DND-41 (cell line): ENCODE results near the gene OR2B6.

Experiments used
- EZH2 ChIP-seq: IDR thresholded peaks from 3 replicates; pipeline ENCODE4 v1.6.1; 2012; ENCODE audit warnings: borderline replicate concordance, low read depth, mild to moderate bottlenecking, moderate library complexity, low read length, inconsistent platforms; ENCODE audit not compliant: severe bottlenecking
- TF ChIP-seq, protein P1 (sequence below): IDR thresholded peaks from 2 replicates; pipeline ENCODE4 v1.5.1; 2012; ENCODE audit warnings: borderline replicate concordance, low read length, moderate library complexity, mild to moderate bottlenecking; ENCODE audit not compliant: poor library complexity, severe bottlenecking; ENCODE audit errors: extremely low read depth

DNA sequence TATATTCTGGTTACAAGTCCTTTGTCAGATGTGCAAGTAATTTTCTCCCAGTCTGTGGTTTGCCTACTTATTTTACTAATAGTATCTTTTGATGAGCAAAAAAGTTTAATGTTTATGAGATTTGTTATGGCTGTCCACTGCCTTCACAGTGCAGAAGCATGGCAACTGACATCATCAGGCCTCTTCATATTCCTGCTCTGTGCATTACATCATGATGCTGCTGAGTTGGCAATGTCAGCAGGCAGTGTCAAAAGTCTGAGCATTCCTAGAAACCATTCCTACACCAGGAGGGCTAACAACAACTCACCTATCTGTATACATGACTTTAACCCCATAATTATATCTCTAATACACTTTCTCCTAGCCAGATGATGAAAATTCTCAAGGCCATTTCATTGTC lies 34.1 kb upstream of the OR2B6 start:
- TF ChIP-seq, protein P1, sequence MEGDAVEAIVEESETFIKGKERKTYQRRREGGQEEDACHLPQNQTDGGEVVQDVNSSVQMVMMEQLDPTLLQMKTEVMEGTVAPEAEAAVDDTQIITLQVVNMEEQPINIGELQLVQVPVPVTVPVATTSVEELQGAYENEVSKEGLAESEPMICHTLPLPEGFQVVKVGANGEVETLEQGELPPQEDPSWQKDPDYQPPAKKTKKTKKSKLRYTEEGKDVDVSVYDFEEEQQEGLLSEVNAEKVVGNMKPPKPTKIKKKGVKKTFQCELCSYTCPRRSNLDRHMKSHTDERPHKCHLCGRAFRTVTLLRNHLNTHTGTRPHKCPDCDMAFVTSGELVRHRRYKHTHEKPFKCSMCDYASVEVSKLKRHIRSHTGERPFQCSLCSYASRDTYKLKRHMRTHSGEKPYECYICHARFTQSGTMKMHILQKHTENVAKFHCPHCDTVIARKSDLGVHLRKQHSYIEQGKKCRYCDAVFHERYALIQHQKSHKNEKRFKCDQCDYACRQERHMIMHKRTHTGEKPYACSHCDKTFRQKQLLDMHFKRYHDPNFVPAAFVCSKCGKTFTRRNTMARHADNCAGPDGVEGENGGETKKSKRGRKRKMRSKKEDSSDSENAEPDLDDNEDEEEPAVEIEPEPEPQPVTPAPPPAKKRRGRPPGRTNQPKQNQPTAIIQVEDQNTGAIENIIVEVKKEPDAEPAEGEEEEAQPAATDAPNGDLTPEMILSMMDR = no peak
- no peak for TF ChIP-seq EZH2
